ENCODE results near the gene FMO2. TPM values are rescaled to one million over a fixed set of nuclear protein-coding genes. Genes with fewer than 3 reads are reported as not detected.
A peak's percentile ranks its signal among the peaks of the same experiment; 100 is the strongest.

Gene FMO2
- total and polyA plus RNA-seq, 2 experiments from 2014 or later, result not detected

- Histone ChIP-seq H3K4me1 (ENCODE audit: low read depth) (no peaks in the 10 kb centered on the region), H3K27ac (no peak overlapping the region), H3K4me3 (no peak overlapping the region), H3K9me3 (ENCODE audit: low read depth) (no peaks in the 10 kb centered on the region), H3K36me3 (no peaks in the 10 kb centered on the region), H3K27me3 (no peaks in the 10 kb centered on the region)
- DNase-seq (ENCODE audit: low read depth in 1 of 2, low spot score in 1 of 2), result no peak
- no peak for TF ChIP-seq CTCF (IDR thresholded peaks at IDR 0.05; ENCODE audit: low read depth, low read length)
Measured at GRCh38 chr1:171173069-171173468, 12.0 kb upstream of the FMO2 start.

- Histone ChIP-seq H3K9me3 (ENCODE audit: low read depth) (no peaks in the 10 kb centered on the region), H3K4me1 (ENCODE audit: low read depth) (no peaks in the 10 kb centered on the region), H3K4me3 (no peak overlapping the region), H3K36me3 (no peaks in the 10 kb centered on the region), H3K27ac (no peak overlapping the region), H3K27me3 (no peaks in the 10 kb centered on the region)
- no peak for TF ChIP-seq CTCF (IDR thresholded peaks at IDR 0.05; ENCODE audit: low read depth, low read length)
- DNase-seq (ENCODE audit: low read depth in 1 of 2, low spot score in 1 of 2), result no peak
Measured at GRCh38 chr1:171174560-171175294, 10.4 kb upstream of the FMO2 start.

- H3K36me3 ChIP-seq, result no peaks in the 10 kb centered on the region
- no peaks in the 10 kb centered on the region for H3K9me3 ChIP-seq (ENCODE audit: low read depth)
- H3K4me3 ChIP-seq, result no peak overlapping the region
- no peak for DNase-seq (ENCODE audit: low read depth in 1 of 2, low spot score in 1 of 2)
- TF ChIP-seq CTCF (IDR thresholded peaks at IDR 0.05; ENCODE audit: low read depth, low read length), result no peak
- no peaks in the 10 kb centered on the region for H3K4me1 ChIP-seq (ENCODE audit: low read depth)
- no peaks in the 10 kb centered on the region for H3K27me3 ChIP-seq
- no peak overlapping the region for H3K27ac ChIP-seq
Measured at GRCh38 chr1:171177261-171177660, 7.8 kb upstream of the FMO2 start.

- Histone ChIP-seq H3K36me3 (no peaks in the 10 kb centered on the region), H3K27ac (no peak overlapping the region), H3K4me1 (ENCODE audit: low read depth) (no peaks in the 10 kb centered on the region), H3K4me3 (no peak overlapping the region), H3K9me3 (ENCODE audit: low read depth) (no peaks in the 10 kb centered on the region), H3K27me3 (no peaks in the 10 kb centered on the region)
- DNase-seq (ENCODE audit: low read depth in 1 of 2, low spot score in 1 of 2), result no peak
- TF ChIP-seq CTCF (IDR thresholded peaks at IDR 0.05; ENCODE audit: low read depth, low read length), result no peak
Measured at GRCh38 chr1:171179318-171180227, 5.5 kb upstream of the FMO2 start.

GRCh38 chr1:171180670-171181069 lies 4.4 kb upstream of the FMO2 start:
- peak in 1 of 2 donors; percentile 32 for DNase-seq (ENCODE audit: low read depth in 1 of 2, low spot score in 1 of 2)
- no peaks in the 10 kb centered on the region for H3K9me3 ChIP-seq (ENCODE audit: low read depth)
- H3K4me1 ChIP-seq (ENCODE audit: low read depth), result no peaks in the 10 kb centered on the region
- H3K27ac ChIP-seq, result no peak overlapping the region
- no peak for TF ChIP-seq CTCF (IDR thresholded peaks at IDR 0.05; ENCODE audit: low read depth, low read length)
- no peak overlapping the region for H3K4me3 ChIP-seq
- H3K27me3 ChIP-seq, result no peaks in the 10 kb centered on the region
- no peaks in the 10 kb centered on the region for H3K36me3 ChIP-seq
